ENCODE results near the gene CCR6.
"Not testable (repeated sequence)": the region's sequence is repeated elsewhere in the genome, so short reads cannot be mapped to it uniquely, and the experiment has no call there.

Gene CCR6

DNA sequence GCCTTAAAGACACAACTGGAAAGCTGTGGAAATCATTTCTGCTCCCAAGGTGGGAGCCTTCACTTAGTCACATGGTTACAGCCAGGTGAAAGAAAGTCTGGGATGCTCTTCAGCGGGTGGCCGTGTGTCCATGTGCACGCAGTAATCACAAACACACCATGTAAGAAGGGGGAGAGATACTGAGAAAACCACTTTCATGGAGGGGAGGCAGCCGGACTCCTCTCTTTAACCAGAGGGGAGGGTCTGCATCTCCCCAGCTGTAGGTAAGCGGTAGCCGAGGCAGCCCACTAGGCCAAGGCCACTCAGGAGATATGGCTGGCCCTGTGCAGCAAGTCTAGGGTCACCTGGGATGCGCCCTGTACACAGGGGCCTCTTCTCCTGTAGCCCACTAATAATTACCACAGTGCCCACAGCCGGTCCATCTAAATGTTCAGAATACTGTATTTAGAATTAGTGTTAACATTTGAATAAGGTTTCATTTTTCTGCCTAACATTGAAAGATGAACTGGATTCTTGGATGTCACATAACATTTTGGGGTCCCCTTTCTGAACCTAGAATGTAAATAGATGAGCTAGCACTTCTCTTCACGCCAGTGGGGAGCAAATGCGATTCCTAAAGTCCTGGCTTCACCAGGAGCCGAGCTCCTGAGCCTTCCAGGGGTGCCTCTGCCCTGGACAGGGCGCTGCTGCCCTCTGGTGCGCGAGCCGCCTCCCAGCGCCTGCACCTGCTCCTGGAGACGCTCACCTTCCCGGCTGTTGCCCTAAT lies 19.0 kb downstream of the CCR6 start:
- peak; percentile 13 for DNase-seq (ENCODE audit: low read depth)

DNA sequence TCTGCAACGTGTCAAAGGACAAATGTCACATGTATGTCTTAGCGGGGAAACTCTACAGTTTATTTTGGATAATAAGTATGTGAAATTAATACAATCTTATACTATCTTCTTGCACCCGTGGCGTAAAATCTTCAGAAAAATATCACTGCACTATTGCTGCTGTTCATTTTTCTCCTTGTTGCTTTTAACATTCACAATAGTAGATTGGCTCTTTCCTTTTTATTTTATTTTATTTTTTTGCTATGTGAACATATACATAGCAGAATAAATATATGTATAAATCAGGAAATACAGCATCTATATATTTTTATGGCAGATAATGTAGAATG lies 19.5 kb downstream of the CCR6 start:
- DNase-seq (ENCODE audit: low read depth) = no peak

DNA sequence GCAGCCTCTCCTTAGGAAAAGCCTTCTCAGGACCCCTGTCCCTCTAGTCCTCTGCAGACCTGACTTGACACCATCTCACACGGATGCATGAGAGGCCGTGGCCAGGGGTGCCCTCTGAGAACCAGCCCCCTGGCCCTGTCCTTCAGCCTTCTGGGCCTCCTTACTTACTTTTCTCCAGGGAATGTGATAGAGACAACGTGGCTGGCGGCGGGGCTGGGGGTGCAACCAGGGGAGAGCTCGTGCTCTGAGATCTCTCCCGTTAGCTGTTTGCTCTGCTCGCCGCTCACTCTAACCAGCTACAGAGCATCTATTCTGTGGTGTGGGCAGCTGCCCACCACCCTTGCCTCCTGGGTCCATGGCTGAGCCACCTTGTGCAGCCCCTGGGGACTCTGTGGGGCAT lies 20.1 kb downstream of the CCR6 start:
- DNase-seq (ENCODE audit: low read depth) = no peak

DNA sequence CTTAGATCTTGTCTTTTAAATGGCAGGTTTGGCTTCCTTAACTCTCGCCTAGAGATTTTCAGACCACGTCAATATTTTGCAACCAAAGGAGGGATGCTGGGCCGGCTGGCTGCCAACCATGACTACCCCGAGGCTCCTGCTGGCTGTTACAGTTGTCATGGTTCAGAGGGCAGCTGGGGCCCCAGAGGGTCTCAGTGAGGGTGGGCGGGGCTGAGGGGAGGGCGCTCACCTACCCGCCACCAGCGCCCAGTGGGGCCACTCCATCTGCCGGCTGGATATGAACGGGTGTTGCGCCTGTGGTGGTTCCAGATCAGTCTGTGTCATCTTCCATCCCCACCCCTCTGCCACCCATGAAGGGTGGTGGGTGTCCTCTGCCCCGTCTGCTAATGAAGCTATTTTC lies 22.6 kb downstream of the CCR6 start:
- no peak for DNase-seq (ENCODE audit: low read depth)

DNA sequence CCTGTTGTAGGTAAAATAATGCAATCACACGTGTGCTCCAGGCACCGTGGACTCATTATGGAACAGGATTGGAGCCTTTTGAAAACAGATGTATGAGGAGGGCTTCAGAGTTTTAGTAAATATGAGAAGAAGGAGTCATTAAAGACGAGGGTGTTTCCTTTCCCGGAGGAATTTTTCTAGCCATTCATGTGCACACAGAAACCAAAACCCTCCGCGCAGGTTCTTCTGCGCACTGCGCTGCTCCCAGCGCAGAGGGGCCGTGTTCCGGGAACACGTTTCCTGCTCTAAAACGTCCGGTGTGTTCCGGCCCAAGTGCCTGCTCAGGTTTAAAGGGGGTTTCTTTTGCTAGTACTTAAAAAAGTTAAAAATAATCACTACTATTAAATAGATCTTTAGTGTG lies 23.2 kb downstream of the CCR6 start:
- DNase-seq (ENCODE audit: low read depth) = no peak

DNA sequence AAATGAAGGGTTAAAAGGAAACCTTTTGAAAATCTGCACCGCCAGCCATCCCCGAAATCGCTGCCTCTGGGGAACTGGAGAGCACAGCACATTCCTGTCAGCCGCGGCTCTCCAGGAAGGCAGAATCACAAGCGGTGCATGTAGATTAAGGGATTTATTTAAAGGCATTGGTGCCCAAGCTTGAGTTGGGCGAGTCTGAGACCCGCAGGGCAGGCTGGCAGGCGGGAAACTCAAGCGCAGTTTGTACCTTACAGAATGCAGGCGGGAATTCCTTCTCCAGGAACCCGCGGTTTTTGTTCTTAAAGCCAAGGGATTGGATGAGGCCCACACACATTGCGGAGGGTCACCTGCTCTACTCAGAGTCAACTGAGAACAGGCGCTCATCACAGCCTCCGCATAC lies 24.1 kb downstream of the CCR6 start:
- DNase-seq (ENCODE audit: low read depth) = no peak

DNA sequence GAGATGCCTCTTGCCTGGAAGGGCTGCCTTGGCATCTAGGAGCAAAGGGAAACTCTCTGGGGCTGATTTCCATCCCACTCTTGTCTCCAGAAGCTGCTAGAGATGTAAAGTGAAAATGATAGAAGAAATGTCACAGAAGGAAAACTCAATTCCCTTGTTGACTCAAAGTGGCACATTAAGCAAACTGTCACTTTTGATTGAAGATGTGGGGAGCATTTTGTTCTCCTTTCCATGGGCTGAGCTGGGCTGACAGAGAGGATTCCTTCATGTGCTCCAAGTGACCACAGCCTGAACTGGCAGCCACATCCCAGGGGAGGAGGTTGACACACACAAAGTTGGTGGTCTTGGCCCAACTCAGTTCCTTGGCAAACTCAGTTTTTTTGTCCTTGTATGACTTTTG lies 25.1 kb downstream of the CCR6 start:
- no peak for DNase-seq (ENCODE audit: low read depth)

DNA sequence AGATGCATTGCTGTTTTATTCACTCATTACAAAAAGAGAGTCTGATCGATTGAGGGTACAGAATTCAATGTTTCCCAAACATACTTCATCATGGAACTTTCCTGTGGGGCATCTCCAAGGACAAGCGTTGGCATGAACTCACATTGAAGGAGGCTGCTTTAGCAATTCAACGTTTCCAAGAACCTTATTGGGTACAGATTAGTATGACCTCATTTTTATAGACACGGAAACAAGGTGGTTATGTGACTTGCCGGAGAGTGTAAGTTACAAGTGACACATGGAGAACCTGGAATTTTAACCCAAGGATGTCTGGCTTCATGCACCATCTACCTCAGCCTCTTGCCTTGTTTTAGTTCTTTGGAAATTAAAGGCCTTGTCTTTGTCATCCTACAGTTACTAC lies 26.1 kb downstream of the CCR6 start:
- DNase-seq (ENCODE audit: low read depth) = no peak

DNA sequence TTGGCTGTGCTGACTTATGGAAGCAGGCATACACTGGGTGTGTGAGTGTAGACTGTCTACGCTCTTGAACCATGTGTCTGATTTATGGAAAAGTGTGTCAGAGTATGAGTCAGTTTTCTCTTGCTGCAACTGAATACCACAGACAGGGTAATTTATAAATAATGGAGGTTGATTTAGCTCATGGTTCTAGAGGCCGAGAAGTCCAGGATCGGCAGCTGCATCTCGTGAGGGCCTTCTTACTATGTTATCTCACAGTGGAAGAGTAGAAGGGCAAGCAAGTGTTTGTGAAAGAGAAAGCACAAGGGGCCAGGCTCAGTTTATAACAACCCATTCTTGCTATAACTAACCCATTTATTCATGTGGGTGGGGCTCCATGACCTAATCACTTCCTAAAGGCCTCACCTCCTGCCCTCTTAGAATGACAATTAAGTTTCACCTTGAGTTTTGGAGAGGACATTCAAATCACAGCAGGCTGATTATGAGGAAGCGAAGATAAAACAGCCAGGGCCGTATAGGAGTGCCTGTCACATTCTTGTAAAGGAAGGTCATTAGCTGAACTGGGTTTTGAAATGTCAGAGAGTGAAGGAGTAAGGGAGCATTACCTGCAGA lies 28.1 kb downstream of the CCR6 start:
- DNase-seq (ENCODE audit: low read depth) = no peak

DNA sequence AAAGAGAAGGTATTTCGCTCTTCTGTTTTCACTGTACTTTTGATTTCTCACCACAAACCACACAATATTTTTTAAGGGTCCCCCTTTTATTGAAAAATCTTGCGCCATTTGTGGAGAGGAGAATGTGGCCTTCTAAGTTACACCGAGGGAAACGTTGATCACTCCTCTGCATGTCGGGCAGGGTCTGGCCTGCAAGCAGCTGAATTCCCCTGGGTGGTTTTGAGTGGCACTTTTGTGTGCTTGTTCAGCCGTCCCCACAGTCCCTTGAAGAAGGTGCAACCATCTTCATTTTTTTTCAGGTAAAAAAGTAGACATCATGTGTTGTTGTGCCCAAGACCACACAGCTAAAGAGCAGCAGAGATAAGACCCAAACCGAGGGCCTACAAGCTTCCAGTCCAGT lies 28.8 kb downstream of the CCR6 start:
- no peak for DNase-seq (ENCODE audit: low read depth)

DNA sequence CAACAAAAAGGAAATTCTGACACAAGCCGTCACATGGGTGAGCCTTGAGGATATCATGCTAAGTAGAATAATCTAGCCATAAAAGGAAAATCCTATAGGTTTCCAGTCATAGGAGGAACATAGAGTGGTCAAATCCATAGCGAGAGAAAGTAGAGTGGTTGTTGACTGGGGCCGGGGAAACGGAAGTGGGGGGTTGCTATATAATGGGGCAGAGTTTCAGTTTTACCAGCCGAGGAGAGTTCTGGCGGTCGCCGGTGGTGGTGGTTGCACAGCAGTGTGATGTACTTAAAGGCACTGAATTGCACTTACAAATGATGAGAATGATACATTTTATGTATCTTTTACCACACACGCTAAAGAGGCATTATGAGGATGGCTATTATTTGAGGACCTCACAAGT lies 30.0 kb downstream of the CCR6 start:
- DNase-seq (ENCODE audit: low read depth) = no peak

DNA sequence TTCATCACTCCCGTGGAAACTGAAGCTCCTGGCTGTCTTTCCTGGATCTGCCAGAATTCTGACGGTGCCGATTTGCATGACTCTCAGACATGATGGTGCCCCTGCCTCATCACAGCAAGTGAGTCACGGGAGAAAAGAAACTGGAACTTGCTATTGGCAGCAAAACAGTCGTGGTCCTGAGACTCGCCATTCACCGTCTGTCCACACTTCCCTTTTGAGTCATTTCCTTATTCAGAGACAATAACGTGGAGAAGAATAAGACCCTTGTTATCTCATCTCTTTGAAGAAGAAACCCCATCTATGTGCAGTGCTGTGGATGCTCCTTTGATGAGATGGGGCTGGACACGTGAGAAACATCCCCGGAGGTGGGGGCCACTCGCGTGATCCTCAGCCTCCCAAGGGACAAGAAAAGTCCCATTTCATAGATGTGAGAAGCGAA lies 30.6 kb downstream of the CCR6 start:
- DNase-seq (ENCODE audit: low read depth) = no peak

DNA sequence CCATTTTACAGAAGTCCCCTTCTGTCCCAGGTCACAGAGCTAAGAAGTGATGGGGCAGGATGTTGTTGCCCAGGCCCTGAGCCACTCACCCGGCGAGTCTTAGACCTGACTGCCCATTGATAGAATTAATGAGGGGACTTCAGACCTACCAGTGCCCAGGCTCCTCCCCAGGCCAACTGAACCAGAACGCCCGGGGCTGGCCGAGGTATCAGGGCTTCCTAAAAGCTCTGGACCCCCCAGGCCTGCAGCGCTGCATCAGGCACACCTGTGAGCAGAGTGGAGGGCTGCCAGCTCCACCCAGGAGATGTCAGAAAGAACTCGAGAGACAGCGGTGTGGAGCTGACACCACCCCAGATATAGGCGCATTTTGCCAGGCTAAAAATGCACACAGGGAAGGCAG lies 31.4 kb downstream of the CCR6 start:
- no peak for DNase-seq (ENCODE audit: low read depth)

DNA sequence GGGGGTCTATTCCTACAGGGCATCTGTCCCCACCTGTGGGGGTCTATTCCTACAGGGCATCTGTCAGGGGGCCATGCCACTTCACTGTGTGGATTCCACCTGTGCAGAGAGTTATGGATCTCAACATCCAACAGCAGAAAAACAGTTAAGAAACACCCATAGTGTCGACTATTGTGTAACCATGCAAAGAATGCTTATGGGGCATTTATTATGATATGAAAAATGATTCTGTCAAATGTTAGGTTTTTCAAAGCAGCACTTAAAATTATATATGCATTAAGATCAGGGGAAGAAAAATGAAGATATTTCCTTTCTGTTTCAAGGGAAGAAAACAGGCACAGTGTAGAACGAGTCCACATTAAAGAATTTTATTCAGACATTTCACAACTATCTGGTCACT lies 32.0 kb downstream of the CCR6 start:
- DNase-seq (ENCODE audit: low read depth) = no peak

DNA sequence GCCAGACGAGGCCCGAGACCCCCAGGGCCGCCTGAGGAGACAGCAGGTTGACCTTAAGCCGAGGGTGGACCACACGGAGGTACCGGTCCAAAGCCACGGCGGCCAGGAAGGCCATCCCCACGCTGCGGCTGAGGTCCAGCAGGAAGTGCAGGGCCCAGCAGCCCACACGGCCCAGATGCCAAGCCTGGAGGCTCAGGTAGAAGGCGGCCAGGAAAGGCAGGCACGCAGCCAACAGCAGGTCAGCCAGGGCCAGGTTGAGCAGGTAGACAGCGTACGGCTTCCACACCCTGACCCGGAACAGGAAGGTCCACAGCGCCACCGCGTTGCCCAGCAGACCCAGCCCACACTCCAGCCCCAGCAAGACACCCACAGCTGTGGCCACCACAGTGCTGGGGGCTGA lies 34.5 kb downstream of the CCR6 start:
- no peak for DNase-seq (ENCODE audit: low read depth)

DNA sequence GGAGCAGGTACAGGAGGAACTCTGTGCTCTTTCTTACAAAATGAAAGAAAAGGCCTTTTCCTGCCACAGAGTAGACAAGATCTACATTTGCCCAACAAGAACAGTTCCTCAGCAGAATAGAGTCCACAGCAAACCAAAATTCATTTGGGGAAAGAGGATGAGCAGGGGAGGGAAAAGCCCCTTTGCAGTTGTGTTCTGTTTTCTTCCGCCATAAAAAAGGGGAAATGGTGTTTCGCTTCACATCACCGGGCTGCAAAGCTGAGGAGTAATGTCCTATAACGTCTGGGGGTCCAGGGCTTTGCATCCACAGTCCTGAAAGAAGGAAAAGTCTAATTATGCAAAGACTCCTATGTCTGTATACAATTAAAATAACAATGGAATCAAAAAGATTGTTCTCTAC lies 35.0 kb downstream of the CCR6 start, which contains the start of gene GPR31:
GPR31 (minus strand) TSS at position 118 of the 400 bp plus-strand sequence. CDS start 149 bp downstream, outside the sequence.
- no peak for DNase-seq (ENCODE audit: low read depth)

DNA sequence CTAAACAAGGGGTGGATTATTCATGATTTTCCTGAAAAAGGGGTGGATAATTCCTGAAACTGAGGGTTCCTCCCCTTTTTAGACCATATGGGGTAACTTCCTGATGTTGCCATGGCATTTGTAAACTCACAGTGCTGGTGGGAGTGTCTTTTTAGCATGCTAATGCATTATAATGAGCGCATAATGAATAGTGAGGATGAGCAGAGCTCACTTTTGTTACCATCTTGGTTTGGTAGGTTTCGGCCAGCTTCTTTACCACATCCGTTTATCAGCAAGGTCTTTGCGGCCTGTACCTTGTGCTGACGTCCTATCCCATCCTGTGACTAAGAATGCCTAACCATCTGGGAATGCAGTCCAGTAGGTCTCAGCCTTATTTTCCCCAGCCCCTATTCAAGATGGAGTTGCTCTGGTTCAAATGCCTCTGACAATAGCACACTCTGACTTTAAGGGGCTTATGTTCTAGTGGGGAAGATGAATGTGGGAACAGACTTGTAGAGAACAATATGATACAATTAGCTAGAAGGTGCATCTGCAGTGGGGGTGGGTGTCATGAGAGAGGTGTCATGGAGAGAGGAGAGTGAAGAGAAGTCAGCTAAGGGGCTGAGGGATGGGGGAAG lies 39.1 kb downstream of the CCR6 start:
- DNase-seq (ENCODE audit: low read depth) = no peak

DNA sequence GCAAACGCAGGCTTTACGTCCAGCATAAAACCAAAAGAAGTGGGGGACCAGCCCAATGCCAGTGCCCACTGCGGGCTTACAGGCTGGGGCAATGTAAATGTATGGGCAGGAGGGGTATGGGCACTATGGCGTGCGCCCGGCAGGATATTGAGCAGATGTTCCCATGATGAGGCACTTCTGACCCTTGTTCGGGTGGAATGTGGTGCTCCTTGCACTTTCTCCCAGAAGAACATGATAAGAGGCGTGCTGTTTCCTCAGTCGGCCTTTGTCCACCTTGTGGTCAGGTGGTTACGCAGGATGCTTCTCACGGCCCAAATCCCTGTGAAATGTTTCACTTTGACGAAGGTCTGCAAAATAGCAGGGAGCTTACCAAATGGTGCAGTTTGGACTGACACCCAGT lies 39.7 kb downstream of the CCR6 start:
- DNase-seq (ENCODE audit: low read depth) = no peak

DNA sequence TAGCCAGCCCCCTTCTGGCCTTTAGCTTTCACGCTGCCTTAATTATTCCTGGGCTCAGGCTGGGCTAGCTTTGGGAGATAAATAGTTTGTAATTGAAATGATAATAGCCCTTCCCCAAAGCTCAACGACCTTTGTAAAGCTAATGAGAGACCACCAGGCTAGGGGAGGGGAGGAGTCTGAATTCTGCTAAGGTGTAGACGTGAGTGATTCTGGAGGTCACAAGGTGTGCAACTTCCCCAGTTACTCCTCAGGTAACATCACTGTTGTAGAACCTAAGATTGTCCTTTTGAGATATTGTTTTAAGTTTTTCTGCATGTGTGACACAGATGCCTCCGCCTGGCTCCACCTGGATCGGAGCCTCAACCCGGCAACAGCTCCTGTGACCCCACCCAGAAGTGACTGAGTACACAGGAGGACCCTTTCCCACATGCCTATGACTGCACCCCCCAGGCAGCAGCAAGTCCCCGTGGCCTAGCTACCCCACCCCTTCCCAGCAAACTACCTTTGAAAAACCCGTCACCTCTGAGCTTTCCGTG lies 40.6 kb downstream of the CCR6 start:
- DNase-seq (ENCODE audit: low read depth) = no peak

DNA sequence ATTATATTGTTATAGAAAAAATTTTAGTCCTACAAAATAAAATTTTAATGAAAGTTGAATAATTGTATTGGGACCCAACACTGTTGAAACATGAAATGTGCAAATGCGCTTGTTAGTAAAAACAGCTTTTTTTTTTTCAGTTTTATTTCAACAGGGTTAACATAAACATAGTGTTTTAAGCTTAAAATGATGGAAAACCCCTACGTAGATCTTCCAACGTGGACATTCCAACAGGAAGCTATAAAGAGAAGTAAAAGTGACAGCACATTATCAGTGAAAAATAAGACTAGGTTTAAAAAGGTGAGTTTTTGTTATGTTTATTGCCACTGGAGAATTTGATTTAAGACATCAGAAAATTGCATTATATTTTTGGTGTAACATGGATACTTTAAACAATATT lies 41.4 kb downstream of the CCR6 start:
- DNase-seq (ENCODE audit: low read depth) = no peak

DNA sequence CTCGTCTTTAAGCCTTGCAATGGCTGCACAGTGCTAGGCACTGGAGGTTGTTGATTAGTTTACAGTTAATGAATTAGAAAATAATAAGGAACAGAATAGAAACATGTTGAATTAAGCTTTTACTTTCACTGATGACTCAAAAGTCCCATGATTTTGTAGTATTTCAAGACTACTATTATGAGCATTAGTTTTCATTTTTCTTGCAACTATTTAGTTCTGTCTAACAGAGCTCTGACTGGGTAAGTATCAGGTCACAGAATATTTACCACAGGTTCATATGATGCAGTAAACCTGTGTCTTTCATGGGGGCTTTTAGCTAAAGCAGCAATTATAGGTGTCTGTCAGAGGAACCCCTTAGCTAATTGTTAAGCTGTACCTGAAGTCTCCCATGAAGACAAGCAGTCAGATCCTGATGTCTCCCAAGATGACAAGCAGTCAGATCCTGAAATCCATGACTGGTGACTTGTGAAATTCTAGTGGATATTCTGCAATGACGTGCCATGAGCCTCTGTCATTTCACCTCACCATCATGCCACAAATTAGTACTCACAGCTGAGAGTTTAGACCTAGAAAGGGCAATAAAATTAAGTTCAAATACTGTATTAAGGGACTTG lies 43.1 kb downstream of the CCR6 start:
- no peak for DNase-seq (ENCODE audit: low read depth)

DNA sequence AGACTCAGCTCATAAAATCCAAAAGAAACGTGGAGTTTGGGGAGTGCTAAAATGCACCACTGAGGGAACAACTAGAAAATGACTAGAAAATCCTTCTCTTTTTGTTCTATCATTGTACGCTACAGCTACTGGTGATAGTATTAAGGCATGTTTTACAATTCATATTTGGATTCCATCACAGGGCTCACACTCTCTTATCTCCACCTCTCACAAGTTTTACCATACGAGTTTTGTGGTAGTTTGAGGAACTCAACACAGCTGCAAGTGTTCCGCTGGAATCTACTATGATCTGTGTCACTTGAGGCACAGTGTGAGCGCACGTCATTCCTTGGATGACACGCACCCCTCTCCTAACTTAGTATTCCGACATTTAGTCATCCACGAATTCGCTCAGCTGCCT lies 44.8 kb downstream of the CCR6 start:
- DNase-seq (ENCODE audit: low read depth) = not testable (repeated sequence)

DNA sequence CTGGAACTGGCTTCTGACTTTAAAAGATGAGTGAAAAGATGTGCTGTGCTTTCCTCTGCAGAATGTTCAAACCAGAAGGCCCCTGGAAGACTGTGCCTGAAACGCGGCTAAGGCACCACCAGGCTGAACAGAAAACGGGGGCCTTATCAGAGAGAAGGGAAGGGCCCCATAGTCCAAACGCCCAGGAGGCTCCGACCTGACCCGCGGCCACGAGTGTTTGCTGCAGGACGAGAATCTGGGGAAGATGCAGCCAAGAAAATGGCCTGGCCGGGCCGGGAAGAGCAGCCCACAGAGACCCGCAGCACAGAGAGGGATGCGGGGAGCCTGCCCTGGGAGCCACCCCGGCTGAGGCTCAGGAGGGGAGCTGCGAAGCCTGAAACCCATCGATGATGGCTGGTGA lies 45.4 kb downstream of the CCR6 start:
- not testable (repeated sequence) for DNase-seq (ENCODE audit: low read depth)

Measured in stimulated activated CD4-positive, alpha-beta T cell treated with anti-CD3 and anti-CD28 coated beads, Interleukin-2, amount 100 ng/mL, for 4 hours (primary cell).